Ammon's horn (tissue), 1 donor: Measurements from ENCODE around the gene YKT6.

Source experiments
- DNase-seq: peaks from one replicate; pipeline ENCODE4 v3.0.0-alpha.2; 2016; ENCODE audit warnings: low spot score

YKT6 gene

DNA sequence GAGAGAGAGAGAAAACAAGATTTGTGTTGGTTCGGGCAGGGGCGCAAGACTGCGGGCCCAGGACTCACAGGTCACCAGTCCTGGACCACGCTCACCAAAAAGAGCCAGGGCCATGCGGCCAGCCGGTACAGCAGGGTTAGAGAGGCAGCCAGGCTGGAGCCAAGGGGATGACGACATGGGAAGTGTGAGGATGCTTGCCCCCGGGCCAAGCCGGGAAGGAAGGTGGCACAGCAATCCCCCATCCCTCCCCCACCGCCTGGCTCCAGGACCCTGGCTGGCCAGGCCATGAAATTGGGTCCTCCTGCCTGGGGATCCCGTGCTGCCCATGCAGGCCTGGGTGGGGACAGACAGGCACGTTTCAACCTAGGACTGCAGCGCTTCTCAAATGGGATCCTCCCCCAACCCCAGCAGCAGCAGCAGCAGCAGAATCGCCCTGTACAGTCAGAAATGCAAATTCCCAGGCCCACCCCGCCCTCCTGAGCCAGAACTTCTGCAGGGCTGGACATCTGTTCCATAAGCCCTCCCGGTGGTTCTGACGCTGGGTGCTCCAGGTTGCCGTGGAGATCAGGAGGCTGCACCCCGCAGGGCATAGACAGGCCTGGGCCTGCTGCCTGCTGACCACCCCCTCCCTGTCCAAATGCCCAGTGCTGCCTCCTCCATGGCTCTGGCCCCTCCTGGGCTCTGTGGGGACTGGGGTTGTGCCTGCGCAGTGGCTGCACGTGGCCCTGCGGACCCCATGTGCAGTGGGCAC, 35.0 kb downstream of the YKT6 start:
- DNase-seq: peak; percentile 36

DNA sequence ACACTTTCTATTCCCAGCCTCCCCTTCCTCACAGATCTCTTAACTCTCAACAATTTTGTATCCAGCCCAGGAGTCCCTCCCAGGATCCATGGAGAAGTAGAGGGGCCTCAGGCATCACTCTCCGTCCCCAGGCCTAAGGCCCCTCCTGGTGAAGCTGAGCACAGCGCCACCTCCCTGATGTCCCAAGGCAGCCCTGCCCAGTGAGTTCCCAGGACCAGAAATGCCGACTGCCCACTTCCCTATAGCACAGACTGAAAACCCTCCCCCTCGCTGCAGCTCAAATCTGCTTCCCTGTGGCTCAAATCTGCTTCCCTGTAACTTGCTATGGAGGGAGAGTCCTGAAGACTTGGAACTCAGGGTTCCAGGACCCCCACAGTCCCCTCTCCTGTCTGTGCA, 35.6 kb downstream of the YKT6 start:
- peak; percentile 52 for DNase-seq

DNA sequence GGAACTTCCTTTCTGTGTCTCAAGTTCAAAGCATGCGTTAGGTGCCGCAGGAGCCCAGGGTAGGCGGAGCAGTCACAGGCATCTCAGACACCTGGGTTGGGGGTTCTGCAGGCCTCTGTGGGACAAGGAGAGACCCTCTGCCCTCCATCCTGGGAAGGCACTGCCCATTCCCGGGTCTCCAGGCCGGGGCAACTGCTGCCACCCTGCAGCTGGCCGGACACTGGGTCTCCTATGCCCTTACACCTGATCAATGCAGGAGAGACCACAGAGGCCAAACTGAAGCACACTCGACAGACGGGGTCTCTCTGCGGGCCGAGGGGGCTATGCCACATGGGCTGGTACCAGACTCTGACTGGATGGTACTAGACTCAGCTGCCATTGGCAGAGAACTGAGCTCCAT, 36.9 kb downstream of the YKT6 start:
- DNase-seq: no peak

DNA sequence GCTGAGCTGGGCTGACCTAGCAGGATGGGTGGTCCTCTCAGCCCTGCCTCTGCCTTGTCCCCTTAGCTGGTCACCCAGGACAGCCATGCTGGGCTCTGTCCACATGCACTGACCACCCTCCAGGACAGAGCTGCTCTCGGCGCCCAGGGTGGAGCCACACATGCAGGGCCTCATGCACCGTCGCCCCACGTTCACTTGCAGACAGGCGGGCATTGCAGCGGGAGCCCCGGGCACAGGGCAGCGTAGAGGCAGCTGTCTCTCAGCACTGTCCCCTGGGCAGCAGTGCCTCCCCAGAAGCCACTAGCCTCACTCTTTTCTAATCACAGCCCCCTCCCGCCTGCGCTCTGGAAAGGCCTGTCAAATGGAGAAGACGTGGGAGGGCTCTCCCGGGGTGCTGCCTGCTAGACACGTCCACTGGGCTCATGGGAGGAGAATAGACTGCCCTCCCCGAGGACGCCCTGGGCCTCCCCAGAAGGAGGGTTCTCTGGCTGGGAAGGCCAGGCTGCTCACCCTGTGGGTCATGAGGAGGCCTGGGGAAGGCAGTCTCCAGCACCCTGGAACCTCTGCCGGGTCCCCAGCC, 37.4 kb downstream of the YKT6 start:
- DNase-seq: no peak

DNA sequence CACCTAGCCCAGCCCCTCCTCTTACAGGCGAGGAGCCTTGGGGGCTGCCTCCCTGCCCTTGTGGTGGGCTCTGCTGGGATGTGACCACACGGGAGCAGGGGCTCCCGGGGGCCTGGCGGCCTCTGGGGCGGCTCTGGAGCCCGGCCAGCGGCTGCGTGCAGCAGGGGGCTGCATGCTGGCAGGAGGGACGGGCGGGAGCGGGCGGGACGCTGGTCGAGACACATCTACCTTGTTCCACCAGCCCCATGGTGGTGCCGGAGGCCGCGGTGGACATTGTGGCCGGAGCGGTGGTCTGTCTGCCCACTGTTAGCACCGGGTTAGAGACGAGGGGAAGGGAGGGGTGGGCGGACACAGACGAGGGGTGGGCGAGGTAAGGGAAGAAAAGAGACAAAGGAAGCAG, 38.6 kb downstream of the YKT6 start:
- DNase-seq: no peak

DNA sequence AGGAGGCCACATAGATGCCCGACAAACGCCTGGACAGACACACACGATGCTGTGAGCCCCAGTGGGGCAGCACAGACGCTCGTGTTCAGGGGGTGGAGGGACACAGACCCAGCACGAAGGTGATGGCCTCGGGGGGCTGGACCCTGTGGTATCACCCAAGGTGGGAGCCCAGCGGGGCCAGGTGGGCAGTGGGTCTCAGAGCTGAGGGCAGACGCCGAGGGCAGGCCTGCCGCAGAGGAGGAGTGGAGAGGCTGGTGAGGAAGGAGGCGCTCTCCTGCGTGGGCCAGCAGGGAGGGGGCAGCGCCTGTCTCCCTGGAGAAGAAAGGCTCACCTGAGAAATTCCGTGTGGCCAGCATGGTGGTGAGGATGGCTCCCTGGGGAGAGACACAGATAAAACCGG, 39.6 kb downstream of the YKT6 start:
- DNase-seq: no peak

DNA sequence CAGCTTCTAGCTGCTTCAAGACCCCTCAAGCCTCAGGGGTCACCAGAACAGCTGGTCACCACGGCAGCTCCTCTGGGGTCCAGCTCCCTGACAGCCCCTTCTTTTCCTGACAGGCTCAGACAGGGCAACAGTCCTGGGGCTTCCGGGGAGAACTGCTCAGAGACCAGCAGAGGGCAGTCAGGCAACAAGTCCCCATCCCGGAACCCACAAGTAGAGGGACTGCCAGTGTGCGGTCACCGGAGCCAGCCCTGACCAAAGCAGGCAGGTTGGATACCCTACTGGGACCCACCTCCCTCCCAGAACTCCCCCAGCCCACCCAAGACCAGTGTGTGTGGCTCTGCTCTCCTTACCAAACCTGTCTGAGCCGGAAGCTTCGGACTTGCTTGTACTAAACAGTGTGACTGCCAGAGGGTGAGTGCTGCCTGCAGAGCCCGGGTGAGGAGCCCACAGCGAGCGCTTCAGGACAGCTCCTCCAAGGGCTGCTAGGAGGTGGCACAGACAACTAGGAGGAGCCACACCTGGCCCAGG, 40.3 kb downstream of the YKT6 start:
- peak; percentile 90 for DNase-seq

DNA sequence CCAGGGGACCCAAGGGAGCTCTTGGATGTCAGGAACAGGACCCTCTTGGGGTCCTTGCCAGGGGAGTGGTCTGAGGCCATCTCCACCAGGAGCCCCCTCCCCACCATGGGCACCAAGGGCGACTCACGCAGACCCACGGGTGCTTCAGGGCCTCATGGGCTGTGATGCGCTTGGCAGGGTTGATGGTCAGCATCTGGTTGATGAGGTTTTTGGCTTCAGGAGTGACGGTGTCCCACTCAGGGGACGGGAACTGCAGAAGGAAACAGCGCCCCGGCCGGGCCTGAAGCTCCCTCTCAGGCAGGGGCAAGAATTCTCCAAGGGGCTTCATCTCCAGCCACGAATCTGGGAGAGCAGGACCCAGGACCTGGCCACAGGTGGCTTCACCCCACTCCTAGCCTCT, 41.3 kb downstream of the YKT6 start:
- DNase-seq: no peak

DNA sequence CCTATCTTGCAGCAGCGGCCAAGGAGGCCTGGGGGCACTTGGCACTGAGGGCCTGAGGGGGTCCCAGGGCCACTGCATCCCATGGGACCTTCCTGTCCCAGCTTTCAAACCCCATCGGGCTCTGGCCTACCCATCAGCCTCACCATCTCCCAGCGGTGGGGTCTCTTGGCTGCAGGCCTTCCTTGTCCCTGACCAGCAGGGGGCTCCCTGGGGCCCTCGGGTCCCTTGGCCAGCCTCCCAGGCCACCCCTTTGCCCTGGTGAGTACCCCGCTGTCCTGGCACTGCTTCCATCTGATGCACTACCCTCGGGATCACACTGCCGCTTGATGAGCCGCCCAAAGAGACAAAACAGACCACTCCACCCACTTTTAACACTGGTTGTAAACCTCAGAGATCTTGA, 43.5 kb downstream of the YKT6 start:
- no peak for DNase-seq

DNA sequence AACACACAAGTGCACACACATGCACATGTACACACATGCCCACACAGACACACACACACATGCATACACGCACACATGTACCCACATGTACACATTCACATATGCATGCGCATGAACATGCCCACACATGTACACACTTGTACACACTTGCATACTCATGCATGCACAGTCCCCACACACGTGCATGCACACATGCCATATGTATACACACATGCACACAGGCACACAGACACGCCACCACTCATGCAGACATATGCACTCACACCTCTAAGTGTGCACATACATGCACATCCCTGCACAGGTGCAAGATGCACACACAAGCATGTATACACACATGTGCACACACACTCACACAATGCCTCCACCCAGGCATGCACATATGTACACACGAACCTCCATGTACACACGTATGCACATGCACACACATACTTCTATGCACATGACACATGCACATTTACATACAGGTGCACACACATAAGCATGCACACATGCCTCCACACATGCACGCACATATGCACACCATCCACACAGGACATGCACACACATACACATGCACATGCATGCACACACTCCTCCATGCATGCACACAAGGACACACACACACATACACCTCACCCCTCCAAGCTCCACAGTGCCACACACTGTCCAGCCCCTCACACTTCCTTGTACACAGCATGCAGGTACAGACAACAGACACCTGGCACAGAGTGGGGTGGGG, 45.8 kb downstream of the YKT6 start:
- no peak for DNase-seq

DNA sequence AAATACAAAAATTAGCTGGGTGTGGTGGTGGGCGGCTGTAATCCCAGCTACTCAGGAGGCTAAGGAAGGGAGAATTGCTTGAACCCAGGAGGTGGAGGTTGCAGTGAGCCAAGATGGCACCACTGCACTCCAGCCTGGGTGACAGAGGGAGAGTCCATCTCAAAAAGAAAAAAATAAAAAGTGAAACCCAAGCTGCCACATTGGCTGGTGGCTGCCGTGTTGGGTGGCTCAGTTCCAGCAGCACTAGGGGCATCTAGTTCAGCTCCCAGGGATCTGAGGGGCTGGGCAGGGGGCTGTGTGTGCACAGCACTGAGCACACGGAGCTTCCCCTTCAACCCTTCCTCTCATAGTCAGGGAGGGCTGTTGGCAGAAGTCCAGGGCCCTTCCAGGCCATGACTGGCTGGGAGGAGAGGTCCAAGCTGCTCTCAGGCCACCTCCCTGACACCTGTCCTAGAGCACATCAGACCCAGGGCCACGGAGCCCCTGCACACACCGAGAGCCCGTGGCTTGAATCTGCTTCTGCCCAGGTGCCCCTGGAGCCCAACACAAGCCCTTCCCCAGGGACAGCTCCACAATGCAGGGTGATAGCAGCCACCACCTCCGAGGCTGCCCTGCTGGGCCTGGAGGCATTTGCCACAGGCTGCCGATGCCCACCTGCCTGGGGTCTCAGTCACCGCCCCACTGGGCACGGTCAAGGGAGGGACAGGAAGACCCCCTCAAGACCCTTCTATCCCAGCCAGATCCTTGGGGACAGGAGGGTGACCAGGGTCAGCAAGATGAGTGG, 47.3 kb downstream of the YKT6 start:
- no peak for DNase-seq

DNA sequence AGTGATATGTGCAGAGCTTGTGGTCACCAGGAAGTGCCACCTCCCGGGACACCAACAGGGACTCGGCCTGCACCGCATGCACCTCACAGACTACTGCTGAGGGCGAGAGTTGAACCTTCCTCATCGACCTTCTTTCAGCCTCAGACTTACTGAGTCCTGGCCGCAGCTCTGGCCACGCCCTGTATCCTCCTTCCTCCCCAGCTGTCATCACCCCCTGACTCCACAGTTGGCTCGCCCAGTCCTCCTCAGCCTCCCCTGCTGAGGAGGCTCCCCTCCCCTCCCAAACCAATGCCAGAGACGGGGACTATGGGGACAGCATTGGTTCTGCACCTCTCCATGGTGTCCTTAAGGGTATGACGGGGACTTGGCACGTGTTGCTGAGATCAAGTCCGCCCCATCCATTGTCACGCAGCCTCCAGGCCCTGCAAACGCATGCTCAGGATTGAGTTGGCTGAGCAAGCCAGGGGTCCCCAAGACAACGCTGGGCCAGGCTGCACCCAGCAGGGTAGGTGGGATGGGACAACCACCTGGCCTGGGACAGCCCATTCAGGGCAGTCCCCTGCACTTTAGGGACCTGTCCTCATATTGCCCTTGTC, 49.0 kb downstream of the YKT6 start:
- no peak for DNase-seq

DNA sequence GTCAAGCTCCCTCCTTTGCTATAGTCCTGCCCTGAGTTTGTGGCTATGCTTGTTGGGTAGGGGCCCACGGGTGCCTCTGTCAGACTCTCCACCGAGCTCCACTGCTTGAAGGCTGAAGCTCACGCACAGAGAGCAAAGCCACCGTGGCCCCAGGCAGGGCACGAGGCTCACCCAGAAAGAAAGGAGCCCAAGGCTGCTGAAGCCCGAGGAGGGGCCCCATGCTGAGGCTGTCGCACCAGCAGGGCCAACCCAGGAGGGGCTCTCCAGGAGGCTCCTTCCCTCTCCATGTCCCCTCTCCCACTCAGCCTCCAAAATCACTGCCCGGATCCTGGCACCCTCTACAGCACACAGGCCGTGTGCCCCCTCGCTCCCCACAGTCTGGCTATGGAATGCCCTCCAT, 50.5 kb downstream of the YKT6 start:
- no peak for DNase-seq

DNA sequence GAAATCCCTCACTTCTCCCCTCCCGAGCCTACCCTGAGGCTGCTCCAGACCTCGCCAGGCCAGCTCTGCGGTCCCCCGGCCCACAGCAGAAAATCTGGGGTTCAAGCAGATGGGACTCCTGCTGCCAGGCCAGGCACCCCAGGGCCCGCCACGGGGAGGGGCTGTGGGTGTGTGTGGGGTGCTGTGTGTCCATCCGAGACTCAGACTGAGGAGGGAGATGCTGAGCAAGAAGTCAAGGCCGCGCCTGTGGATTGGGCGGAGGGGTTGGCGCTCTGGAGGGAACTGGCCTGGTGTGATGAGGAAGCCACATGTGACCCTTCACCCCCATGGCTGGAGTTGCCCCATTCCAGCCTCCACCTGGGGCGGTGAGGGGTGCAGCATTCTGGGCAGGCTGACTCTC, 51.1 kb downstream of the YKT6 start:
- DNase-seq: no peak

DNA sequence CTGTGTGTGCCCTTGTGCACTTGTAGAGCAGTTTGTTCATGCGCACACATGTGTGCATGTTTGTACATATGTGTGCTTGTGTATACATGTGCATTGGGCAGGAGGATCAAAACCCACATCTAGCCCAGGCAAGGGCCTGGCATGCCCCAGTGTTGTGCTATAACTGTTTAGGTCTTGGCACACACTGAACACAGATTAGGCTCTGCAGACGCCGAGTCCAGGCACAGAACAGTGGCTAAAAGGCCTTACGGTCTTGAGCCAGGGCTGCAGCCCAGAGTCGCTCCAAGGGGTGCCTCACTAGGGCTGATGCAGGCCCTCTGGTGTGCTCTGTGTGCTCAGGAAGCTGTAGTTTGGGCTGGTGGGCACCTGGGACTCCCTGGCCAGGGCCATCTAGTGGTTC, 55.7 kb downstream of the YKT6 start:
- DNase-seq: no peak

DNA sequence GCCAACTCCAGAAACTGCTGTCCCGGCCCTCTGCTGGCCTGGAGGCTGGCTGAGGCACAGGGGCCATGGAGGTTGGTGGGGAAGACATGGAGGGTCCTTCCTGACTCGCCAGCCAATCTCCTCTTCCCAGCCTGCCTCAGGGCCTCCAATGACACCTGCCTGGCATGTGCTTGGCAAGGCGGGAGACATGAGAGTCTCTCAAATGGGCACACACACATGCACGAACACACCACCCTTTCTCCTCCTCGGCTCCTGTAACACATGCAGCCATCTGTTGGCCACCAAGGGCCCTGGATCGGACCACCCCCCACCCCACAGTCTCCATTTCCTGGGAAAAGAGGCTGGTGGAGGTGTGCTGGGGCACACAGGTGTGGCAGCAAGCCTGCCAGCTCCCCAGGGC, 56.4 kb downstream of the YKT6 start:
- no peak for DNase-seq

DNA sequence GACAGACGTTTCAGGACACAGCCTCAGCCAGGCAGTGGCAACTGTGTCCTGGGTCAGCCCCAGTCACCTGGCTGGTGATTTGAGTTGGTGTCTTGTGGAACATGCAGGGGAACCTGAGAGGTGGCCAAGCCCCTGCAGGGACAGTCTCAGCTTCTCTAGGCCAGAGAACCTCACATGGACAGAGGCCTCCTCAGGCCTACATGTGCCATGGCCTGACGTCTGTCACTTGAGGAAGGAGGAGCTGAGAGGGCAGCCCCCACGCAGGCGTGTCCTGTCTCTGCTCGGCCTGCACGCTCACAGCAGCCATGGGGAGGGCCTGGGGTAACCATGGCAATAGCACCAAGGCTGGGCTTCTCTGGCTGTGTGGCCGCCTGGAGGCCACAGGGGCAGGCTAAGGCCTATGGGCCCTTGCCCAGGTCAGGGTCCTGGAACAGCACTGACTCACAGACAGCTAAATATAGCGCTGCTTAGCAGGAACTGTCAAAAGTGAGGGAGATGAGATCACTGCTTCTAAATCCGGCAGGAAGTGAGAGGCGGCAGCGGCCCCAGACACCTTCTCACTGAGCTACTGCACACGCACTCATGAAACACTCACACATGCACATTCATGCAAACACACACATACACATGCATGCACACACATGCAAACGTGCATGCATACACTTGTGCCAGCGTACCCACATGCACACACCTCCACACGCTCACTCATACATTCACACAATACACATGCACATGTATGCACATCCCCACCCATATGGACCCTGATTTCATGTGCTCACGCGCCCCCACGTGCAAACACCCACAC, 57.0 kb downstream of the YKT6 start:
- DNase-seq: peak; percentile 82

DNA sequence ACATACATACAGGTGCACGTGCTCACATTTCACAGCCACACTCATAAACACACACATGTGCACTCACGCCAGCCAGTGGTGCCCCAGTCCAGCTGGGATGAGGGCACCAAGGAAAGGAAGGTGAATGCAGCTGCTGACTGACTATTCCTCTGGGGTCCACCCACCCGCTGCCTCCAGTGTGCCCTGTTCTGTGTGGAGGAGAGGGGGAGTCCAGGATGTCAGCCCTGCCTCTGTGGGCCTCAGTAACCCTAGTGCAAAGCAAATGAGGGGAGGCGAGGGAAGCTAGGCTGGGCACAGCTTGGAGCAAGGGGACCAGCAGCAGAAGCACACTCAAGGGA, 57.6 kb downstream of the YKT6 start:
- no peak for DNase-seq

DNA sequence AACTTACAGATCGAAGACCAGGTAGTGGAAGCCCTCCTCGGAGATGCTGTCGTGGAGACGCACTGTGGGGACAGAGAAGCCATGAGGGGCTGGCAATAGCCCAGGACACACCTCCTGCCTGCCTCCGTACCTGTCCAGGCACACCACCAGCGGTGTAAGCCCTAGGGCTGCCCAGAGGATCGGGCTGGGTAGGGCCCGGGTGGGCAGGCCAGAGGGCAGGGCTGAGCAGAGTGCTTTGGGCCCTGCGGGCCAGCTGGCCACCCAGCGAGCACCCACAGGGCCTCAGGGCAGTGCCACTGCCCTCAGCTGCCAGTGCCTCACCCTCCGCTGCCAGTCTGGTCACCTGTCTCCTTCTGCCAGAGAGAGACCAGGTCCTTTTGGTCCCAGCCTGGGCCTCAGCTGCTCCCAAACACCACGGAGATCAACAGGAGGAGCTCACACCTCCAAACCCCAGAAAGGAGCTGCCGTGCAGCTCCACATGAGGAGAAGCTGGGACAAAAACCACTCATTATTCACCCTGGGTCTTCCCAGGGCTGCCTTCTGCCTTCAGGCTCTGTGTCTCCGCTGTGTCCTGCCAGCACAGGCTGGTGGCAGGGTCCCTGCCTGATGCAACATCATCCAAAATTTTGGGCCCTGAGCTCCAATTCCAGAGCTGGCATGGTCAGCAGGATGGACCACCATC, 58.2 kb downstream of the YKT6 start:
- no peak for DNase-seq

DNA sequence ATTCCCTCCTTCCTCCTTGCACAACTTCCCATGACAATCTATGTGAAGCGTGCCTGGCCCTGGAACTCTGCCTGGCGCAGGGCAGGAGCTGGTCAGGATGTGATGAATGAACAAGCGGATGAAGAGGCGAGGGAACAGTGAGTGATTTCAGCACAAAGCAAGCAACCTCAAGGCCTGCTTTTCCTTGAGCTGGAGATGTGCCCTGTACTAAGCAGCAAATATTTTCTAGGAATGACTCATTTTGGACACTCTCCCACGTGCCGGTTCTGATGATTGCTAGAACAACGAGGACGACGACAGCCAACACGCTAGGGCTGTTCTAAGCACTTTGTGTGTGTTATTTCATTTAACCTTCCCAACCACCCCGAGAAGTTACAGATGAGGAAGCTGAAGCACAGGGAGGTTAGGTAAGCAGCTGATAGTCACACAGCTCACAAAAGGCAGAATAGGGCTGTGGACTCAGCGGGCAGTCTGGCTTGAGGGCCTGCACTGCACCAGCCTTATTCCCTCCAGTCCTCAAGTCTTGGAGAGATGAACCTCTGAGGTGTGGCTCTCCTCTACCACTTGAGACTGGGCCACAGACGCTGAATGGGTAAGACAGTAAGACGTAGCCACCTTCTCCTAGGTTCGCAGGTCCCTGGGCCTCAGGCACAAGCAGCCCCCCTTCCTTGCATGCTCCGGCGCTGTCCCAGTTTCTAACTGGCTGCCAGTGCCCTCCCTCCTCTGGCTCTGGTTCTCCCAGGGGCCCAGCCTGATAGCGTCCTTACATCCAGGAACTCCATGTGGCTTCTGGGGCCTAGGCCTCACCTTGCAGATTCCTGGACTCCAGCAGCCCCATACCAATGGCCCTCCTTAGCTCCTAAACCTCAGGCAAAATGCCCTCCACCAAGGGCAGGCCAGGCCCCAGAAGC, 59.0 kb downstream of the YKT6 start:
- peak; percentile 70 for DNase-seq
